HG03571 (cell line): ENCODE data around the gene MAP3K9.
"Not testable (repeated sequence)": the region's sequence is repeated elsewhere in the genome, so short reads cannot be mapped to it uniquely, and the experiment has no call there.

Experiments used
- ATAC-seq: cut with Tn5 transposase; IDR thresholded peaks from one replicate; pipeline ENCODE4 v1.9.1; 2021; ENCODE audit not compliant: unreplicated experiment

The MAP3K9 gene

DNA sequence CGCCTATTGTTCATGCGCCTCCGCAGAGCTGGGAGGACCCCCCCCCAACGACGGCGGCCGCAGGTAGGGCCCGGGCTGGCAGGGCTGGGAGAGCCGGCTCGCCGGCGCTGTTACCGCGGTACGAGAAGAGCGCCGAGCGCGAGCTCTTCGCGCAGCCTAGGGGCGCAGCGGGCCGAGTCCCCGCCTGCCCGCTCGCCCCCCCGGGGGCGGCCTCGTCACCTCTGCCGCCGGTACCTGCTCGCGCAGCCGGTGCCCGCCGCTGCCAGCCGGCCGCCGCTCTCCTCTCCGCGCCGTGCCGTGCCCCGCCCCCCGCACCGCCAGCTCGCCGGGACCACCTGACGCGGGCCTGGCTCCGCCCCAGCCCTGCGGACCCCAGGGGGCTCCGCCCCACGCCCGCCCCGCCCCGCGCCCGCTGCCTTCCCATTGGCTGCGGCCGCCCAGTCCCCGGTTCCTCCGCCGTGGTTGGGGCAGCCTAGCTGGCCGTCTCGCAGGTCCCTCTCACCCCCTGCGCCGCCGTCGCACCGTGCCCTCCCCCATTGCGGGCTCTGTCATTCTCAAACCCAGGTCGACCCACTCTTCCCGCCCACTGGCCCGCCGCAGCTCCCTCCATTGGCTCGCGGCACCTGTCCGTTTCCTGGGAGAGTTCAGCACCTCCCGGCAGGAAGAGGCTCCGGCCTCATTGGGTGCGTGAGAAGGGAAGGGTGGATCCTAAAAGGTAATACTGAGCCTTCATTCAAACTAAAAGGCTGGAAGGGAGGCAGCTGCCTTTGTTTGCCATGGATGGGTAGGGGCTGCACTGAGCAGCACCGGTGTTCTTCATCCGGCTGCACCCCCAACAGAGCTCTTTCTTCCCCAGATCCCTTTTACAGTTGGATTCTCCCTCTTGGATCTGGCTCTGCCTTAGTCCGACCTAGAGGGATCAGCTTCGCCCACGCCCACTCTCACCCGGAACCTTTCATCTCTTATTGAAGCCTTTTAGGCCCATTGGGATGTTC, at the start of gene MAP3K9:
TSS of gene MAP3K9 (minus strand) at position 289 of the 995 bp plus-strand sequence. CDS start 342 bp downstream, outside the sequence.
- ATAC-seq: peak; percentile 87

DNA sequence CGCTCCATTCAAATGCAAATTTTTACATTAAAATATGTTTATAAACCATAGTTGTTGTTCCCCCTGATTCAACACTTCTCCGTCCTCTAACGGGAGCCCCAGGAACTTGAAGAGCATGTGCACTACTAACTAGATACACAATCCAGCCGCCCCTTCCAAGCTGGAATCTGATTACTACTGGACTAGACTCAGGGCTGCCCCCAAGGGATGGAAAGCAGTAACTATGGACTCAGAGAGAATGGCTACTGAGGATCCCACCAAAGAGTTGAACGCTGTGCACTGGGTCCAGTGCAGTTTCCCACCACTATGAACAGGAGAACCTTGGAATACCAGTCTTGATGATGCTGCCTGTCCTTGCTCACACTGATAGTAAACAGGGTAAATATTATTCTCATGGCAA, 49.3 kb upstream of the MAP3K9 start:
- no peak for ATAC-seq

DNA sequence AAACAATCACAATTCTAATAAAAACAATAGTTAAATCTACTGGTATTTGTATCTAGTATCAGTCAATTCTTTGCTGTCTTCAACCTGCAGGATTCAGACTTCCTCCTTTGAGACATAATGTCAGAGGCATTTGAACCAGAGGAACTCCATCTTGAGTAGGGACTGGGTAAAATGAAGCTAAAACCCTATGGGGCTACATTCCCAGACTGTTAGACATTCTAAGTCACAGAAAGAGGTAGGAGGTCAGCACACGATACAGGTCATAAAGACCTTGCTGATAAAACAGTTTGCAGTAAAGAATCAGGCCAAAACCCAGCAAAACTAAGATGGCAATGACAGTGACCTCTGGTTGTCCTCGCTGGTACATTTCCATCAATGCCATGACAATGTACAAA, 48.2 kb upstream of the MAP3K9 start:
- no peak for ATAC-seq

GRCh38 chr14:70856851-70857495, 47.7 kb upstream of the MAP3K9 start:
- no peak for ATAC-seq

DNA sequence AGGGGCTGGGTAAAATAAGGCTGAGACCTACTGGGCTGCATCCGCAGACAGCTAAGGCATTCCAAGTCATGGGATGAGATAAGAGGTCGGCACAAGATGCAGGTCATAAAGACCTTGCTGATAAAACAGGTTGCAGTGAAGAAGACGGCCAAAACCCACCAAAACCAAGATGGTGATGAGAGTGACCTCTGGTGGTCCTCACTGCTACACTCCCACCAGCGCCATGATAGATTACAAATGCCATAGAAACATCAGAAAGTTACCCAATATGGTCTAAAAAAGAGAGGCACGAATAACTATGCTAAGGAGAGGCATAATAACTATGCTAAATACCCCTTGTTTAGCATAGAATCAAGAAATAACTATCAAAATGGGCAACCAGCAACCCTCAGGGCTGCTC, 46.2 kb upstream of the MAP3K9 start:
- no peak for ATAC-seq

- not testable (repeated sequence) for ATAC-seq
Measured at GRCh38 chr14:70853658-70854057, 44.3 kb upstream of the MAP3K9 start.

DNA sequence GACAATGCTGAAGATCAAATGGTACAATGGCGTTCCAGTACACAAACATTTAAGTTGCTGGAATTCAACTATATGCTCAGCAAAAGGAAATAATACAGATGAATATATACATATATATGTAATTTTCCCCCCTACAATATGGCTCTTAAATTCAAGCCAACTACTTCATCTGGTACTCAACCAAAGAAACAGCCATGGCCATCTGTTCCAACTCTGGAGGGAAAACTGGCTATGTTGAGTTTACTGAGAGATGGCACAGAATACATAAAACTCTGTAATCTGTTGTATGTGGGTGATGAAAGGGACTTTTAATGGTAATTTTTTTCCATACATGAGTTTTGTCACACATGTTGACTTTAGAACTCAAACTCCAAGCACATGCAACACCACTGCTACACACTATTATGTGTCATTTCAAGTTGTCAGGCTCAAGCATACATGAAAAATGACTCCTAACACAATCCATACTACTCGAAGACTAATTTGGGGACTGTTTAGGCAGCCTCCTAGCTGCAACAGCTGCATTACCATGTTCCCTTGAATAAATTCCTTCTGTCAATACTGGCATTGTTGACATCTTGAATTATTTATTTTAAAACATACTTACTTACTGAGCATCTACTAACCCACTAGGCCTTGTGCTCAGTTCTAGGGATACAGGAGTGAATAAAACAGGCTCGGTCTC, 38.2 kb upstream of the MAP3K9 start:
- no peak for ATAC-seq

- ATAC-seq: no peak
Measured at GRCh38 chr14:70845601-70846000, 36.3 kb upstream of the MAP3K9 start.

GRCh38 chr14:70842851-70843462, 33.6 kb upstream of the MAP3K9 start:
- no peak for ATAC-seq

DNA sequence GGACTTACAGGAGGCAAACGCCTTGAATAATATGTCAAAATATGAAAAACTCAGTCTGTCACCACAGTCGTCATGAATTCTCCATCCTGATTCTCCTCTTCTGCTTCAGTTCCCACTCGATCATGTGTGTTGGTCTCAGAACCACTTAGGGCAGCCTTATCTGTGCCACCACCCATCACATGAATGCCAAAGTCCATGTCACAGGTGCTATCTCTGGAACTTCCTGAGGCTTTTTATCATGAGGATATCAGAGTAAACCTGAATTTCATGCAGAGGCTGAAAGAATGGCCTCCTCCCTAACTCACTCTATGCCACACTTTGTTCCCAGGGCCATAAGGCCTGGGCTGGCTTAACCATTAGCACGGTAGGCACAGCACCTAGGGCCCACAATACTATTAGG, 28.8 kb upstream of the MAP3K9 start:
- ATAC-seq: no peak

GRCh38 chr14:70836946-70837345, 27.6 kb upstream of the MAP3K9 start:
- ATAC-seq: no peak

DNA sequence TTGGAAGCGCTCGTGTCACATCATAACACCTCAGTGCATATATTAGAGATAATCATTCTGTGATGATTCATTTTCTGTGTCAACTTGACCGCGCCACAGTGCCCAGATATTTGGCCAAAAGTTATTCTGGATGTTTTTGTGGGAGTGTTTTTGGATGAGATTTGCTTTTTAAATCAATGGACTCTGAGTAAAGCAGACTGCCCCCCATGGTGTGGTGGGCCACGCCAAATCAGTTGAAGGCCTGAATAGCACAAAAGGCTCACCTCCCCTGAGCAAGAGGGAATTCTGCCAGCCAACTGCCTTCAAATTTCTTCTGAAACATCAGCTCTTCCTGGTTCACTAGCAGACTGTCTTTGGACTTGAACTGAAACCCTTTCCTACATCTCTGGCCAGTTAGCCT, 24.6 kb upstream of the MAP3K9 start:
- ATAC-seq: no peak

DNA sequence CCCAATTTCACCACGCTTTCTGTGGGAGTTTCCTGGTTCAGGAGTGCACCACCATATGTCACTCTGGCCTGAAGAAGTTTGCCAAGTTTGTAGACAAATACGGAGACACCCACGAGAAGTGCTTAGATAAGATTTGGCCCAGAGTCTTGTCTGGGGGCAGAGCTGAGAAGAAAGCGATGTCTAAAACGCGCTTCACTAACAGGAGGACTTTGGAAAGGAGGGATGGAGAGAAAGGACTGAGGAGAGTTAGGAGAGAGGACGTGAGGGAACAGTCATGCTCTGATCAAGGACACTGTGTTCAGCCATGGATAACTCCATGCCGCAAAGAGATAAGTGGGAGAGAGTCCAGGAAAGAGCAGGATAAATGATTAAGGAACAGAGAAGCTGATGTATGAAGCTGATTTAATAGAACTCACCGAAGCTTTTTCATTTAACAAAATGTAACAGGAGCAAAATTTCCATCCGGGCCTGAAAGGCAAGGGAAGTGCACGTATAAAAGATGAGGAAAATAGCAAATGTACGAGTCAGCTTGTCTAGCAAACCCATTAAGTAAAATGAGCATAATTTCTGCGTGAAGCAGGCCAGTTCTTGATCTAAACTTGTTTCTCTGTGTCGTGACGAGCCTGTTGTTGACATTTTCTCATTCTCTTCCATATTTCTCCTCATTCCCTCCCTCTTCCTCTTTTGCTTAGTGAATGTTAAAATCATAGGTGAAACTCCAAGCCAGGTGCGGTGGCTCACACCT, 23.4 kb upstream of the MAP3K9 start:
- no peak for ATAC-seq

- no peak for ATAC-seq
Measured at GRCh38 chr14:70830998-70831781, 21.9 kb upstream of the MAP3K9 start.

DNA sequence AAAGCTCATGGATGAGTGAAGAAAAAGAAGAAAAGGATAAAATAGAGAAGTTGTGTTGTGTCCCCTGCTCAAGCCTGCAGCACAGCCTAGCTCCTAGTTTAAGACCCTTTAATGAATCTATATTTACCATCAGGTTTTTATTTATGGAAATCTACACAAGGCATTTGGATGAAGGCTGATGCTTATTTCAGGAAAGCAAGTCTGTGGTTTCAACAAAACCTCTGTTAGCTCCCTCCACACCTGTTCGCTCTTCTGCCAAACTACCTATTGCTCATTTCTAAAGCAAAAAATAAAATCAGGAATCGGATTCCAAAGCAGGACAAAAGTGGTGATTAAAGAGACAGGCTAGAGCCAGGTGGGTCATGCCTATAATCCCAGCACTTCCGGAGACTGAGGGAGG, 18.9 kb upstream of the MAP3K9 start:
- ATAC-seq: no peak

GRCh38 chr14:70827752-70828151, 18.4 kb upstream of the MAP3K9 start:
- no peak for ATAC-seq

- no peak for ATAC-seq
Measured at GRCh38 chr14:70827347-70827746, 18.0 kb upstream of the MAP3K9 start.

- no peak for ATAC-seq
Measured at GRCh38 chr14:70823281-70823680, 14.0 kb upstream of the MAP3K9 start.

GRCh38 chr14:70822530-70823185, 13.3 kb upstream of the MAP3K9 start:
- ATAC-seq: no peak
